ENCODE data around the gene CRTAC1.

The CRTAC1 gene, protein sequence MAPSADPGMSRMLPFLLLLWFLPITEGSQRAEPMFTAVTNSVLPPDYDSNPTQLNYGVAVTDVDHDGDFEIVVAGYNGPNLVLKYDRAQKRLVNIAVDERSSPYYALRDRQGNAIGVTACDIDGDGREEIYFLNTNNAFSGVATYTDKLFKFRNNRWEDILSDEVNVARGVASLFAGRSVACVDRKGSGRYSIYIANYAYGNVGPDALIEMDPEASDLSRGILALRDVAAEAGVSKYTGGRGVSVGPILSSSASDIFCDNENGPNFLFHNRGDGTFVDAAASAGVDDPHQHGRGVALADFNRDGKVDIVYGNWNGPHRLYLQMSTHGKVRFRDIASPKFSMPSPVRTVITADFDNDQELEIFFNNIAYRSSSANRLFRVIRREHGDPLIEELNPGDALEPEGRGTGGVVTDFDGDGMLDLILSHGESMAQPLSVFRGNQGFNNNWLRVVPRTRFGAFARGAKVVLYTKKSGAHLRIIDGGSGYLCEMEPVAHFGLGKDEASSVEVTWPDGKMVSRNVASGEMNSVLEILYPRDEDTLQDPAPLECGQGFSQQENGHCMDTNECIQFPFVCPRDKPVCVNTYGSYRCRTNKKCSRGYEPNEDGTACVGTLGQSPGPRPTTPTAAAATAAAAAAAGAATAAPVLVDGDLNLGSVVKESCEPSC

DNA sequence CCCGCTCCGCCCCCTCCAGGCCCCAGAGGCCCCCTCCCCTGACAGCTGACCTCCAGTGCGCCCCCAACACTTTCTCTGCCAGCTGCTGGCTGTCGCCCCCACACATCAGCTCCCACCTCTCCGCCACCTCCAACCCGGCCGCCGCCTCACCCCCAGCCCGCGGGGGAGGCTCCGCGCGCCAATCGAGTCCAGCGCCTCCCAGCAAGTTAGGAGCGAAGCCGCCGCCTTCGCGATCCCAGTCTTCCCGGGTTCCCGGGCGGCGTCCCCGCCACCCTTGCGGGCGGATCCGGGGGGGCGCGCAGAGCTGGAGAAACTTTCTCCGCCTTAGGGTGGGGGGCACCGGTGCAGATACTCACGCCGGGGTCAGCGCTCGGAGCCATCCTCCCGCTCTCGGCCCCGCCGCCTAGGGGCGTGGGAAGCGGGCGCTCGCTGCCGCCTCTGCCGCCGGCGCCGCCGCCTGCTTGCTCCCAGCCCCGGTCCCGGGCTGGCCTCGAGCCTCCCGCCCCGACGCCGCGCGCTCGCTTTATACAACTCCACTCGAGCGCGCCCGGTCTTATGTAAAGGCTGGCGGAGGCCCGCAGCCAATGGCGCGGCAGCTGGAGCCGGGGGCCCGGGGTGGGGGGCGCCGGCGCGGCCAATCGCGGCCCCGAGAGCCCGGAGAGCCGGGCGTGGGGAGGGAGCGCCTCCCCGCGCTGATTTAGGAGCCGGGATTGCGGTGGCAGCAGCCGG is at the start of gene CRTAC1:
CRTAC1 (minus strand) TSS at position 529 of the 729 bp plus-strand sequence; CDS start at position 380, 149 bp downstream.
- DNase-seq (ENCODE audit: low read depth) = no peak

DNA sequence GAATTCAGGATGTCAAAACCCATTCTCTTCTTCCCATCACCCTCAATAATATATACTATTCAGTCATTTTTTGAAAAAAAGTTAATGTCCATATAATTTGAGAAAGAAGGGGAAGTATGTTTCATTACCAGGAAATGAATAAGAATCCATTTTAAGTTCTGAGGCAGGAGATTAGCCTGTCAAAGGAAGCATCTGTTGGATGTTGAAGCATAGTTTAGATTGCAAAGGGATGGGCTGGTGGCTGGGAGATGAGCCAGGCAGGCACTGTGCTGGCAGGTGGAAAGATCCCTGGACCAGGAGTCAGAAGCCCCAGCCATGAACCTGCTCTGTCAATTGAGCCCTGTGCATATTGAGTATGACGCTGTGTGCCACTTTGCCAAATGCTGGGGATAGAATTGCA is 48.4 kb upstream of the CRTAC1 start:
- no peak for DNase-seq (ENCODE audit: low read depth)

DNA sequence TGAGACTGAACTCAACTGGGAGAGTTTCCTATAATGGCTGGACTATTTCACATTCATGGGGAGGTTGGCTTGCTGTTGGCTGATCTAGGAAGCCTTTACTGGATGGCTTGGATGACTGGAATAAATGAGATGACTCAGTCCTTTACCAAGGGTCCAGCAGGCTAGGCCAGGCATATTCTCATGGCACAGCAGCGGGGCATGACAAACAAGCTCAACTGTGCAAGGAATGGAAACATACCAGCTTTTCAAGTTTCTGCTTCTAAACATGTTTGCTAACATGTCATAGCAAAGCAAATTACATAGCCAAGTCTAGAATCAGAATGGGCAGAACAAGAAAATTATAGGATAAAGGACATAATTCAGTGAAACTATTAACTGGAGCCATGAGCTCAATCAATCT is 46.8 kb upstream of the CRTAC1 start:
- no peak for DNase-seq (ENCODE audit: low read depth)

DNA sequence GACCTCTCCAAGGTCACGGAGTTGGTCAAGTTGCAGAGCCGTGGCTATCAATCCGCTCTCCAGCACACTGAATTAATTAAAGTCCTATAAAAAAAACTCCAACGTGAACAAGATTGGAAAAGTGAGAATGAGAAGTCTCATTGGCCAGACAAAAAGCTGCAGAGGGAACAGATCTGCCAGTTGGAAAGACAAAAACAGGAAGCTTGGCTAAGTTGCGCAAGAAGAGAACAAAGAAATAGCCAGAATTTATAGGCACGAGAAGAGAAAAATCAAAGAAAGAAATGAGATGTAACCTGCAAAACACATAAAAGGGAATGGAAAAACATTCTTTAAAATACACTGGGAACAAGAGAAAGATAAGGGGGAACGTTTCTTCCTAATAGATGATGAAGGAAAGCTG is 45.7 kb upstream of the CRTAC1 start:
- DNase-seq (ENCODE audit: low read depth) = no peak

DNA sequence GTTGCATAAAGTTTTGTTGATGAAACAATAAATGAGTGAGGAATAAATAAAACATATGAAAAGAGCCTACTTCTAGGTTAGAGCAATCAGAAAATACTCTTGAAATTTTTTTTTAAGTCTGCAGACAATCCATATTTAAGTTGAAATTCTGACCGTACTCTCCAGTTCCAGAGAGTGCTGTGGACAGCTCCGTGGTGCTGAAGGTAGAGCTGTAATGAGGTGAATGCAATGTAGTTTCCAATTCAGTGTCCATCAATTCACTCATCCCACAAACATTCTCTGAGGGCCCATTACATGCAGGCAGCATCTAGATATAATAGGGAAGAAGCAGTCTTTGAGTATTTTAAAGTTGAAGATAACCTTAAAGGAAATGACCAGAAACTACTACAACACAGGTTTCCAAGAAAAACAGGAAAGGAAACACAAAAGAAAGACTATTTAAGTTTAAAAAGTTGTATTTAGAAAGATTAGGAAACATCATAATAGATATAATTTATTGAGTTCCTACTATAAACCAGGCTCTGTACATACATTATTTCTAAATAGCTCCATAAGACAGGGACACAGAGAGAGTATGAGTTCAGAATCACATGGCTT is 44.0 kb upstream of the CRTAC1 start:
- no peak for DNase-seq (ENCODE audit: low read depth)

DNA sequence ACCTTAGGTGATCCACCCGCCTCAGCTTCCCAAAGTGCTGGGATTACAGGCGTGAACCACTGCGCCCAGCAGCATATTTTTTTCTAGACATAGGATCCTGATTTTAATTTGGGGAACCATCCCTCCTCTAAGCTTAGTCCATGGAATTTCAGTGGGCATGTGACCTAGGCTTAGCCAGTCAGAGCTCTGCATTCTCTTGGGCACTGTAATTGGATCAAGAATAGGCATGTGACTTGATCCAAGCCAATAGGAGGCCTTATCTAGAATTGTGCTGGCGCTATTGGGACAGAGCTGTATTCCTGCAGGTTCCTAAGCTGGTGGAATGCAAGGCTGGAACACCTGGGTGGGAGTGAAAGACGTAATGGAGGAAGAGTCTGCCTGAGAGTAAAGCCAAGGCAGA is 36.7 kb upstream of the CRTAC1 start:
- DNase-seq (ENCODE audit: low read depth) = no peak

DNA sequence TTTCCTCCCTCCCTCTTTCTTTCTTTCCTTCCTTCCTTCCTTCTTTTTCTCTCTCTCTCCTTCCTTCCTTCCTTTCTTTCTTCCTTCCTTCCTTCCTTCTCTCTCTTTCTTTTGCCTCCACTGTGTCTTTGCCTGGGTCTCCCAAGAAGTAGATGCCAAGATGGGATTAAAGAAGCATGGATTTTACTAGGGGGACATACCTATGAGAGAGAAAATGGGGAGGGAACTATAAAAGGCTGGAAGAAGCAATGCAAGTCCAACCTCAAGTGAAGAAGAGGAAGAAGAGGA is 33.3 kb upstream of the CRTAC1 start:
- DNase-seq (ENCODE audit: low read depth) = no peak

DNA sequence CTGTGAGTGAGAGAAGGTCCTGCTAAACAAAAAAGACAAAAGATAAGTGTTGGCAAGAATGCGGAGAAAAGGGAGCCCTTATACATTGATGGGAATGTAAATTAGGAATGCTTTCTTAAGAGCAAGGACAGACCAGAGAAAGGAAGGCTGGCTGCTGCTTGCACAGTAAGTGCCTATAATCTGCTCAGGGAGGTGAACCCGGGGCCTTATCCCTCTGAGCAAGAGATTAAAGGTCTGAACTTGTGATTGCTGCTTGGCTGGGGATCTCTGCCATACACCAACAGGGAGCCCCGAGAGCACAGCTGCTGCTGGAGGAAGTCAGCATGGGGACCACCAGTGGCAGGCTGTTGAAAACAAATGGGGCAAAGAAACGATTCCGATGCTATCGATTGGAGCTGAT is 32.0 kb upstream of the CRTAC1 start:
- no peak for DNase-seq (ENCODE audit: low read depth)

DNA sequence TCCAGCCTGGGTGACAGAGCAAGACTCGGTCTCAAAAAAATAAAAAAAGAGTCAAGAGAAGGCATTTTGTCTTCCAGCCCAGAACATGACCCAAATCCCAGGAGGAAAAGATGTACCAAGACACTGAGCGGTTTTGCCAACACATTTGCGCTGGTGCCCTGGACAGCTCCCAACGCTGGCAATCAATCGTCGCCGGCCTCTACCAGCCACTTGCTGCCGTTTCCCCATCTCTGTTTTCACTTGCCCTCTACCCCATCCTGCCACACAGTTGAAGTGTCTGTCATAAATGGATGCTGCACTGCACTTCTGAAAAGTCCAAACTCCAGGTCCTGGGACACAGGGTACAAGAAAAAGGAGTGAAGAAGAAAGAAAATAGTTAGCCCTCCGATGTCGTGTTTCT is 29.7 kb upstream of the CRTAC1 start:
- no peak for DNase-seq (ENCODE audit: low read depth)

DNA sequence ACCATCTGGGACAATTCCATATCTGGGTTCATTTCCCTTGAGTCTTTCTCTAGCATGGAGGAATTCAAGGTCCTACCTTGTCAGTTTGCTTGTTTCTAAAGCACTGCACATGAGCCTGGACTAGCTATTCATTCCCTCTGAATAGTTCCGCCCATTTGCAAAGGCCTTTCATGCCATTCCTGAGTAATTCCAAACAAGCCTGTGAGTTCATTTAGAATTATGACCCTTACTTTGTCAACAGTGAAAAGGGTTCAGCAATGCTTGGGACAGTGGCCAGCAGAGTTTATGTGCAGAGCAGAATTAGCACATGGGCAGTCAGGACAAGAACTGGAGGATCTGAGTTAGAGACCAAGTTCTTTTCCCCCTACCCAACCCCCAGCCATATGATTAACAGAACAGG is 27.9 kb upstream of the CRTAC1 start:
- DNase-seq (ENCODE audit: low read depth) = no peak

DNA sequence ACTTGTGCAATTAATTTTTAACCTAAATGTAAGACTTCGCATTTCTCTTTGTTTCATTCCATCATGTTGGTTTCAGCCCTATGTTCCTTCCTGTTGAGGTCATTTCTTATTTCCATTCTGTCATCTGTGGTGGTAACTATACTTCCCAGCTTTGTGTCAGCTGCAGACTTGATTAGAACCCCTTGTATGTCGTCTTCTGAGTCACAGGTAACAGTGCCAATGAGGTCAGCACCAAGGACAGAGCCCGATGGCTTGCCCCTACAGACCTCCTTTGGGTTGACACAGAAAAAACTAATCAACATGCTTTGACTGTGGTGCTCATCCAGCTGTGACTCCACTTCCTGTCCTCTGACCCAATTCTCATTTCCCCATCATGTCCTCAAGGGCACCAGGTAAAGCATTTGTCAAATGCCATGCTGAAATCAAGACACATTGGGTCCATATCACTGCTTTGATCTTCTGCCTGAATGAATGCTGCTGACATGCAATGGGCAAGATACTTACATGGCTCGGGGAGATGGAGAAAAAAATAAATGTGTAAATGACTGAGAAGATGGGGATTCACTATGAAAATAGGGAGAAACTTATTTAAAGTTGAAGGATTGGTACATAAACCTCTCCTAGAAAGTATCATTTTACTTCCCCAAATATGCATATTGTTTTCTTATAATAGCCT is 25.6 kb upstream of the CRTAC1 start:
- no peak for DNase-seq (ENCODE audit: low read depth)

DNA sequence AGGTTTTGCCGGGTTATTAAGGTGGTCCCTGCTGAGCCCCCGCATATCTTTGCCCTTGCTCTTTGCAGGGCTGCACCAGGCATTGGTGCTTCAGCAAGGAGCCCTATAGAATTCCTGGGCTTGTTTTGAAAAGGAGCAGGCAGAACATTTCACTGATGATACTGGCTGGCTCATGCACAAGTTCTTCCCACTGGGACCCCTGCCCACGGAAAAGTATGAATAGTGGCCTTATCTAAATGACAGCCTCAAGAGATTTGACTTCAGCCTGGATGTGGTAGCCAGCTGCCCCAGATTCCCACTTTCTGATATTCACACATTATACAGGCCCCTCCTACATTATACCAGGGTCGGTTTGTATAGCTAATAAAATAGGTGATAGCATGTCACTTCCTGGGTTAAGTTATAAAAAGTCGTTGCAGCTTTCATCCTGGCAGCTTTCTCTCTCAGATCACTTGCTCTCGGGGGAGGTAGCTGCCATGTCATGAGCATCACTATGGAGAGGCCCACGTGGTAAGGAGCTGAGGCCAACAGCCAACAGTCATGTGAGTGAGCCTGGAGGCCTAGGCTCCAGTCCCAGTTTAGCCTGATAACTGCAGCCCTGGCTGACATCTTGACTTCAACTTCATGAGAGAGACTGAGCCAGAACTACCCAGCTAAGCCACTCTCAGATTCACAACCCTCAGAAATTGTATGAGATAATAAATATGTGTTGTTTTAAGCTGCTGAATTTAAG is 16.8 kb upstream of the CRTAC1 start:
- DNase-seq (ENCODE audit: low read depth) = no peak

DNA sequence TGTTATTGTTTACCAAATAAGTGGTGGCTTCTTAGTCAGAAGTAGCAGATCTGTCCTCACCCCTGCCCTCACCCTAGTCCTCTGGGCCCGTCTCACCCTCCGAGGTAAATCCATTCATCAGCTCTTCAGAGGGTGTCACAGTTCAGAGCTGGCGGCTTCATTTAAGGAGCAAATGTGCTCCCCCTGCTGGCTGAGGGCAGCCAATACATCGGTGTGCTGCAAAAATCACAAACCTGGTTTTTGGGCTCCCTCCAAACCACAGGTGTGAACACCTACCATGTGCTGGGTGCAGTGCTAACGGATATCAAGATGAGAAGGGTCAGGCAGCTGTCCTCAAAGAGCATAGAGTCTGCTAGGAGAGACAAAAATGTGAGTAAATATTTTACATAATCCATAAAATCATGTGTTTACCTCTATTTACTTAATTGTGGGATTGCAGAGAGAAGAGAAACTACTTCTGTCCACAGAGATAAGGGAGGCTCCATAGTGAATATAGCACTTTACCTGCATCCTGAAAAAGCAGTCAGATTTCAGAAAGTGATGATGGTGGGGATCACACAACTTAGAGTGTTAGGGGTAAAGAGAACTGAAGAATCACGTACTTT is 15.5 kb upstream of the CRTAC1 start:
- DNase-seq (ENCODE audit: low read depth) = peak; percentile 27

DNA sequence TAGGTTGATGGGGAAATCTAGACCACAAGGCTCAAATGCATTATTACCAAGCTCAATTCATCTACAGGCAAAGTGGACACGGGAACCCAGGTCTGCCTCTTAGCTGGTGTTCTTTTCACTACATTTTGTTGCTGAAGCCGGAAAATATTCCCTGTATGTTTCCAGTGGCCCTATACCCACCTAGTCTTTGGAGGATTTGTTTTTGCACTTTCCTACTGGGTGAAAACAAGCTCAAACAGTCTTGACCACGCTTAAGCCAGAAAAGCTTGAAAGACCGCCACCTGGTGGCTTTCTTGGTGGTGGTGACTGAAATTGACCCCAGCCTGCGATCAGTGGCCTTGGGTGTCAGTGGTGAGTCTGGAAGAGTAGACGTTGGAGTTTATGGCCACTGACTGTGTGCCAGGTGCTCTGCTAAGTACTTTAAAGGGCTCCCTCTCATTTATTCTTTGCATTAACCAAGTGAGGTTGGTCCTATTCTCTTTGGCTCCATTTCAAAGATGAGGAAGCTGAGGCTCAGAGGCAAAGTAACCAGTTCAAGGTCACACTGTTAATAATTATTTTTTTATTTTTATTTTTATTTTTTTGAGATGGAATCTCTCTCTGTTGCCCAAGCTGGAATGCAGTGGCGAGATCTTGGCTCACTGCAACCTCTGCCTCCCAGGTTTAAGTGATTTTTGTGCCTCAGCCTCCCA is 11.1 kb upstream of the CRTAC1 start:
- no peak for DNase-seq (ENCODE audit: low read depth)

DNA sequence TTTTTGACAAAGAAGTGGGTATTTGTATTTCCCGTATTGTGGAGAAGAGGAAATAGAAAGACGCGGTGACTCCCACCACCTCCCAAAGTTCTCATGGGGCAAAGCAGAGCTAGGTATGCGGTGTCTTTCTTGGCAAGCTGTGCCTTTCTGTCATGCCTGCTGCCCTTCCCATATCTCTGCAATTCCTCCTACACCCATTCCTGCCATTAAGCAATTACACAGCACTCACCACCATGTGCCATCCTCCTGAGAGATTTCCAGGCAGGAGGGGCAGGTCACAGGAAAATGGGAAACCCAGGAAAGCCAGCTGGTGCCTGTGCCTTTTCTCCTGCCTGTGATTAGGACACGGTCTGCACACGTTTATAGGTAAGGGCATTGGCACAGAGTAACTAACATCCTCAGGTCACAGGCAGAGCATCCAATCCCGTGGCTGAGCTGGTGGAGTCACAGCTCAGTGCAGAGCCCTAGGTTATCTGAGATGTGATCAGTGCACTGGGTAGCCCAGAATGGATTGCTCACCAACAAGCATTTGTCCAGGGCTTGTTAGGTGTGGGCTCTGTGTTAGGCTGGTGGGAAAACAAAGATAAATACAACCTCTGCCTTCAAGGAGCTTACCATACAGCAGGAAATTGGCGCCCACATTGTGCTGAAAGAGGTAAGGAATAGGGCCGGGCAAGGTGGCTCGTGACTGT is 9.4 kb upstream of the CRTAC1 start:
- DNase-seq (ENCODE audit: low read depth) = no peak

DNA sequence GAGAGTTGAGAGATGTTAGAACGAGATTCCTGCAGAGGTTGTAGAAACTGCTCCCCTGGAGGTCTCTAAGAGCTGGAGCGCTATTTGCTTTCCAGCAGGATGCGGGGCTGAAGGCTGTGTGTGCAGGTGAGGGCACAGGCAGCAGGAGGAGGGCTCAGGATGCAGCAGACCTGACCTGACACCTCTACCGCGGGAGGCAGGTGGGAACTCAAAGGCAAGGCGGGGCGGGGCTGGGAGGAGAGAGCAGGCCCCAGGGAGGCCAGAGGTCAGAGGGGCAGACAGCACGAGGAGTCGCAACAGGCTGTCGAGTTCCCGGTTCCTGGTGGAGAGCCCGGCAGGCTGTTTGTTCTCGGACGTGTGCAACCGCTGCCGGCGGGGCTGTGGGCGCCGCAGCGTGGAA is 7.9 kb upstream of the CRTAC1 start:
- DNase-seq (ENCODE audit: low read depth) = no peak

DNA sequence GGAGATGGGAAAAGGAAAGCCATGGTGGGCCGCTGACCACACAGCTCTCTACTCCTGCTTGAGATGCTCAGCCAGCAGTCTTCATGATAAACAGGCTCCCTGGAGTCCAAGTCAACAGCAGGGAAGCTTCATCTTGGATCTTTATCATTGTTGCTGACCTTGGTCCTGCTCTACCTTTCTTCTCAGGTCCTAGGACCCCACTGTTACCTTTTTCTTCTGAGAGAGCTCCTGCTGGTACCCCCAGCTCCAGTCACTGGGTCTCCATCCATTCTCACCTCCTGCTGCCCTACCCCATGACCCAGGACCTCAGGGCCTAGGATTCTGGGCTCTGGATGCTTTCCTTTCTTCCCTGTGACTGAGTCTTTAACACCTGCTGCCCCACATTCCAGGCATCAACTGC is 5.2 kb upstream of the CRTAC1 start:
- DNase-seq (ENCODE audit: low read depth) = no peak

DNA sequence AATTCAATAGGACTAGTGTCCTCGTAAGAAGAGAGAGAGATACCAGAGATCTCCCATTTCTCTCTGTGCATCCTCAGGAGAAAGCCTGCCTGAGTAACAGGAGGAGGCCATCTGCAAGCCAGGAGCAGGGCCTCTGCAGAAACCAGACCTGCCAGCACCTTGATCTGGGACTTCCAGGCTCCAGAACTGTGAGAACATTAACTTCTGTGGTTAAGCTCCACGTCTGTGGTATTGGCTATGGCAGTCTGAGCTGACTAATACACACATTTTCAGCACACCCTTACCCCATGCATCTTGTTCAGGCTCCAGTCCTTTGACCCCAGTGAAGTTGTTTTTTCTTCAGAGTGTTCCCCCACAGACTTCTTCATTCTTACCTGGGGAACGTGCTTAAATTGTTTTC is 3.1 kb upstream of the CRTAC1 start:
- DNase-seq (ENCODE audit: low read depth) = no peak

DNA sequence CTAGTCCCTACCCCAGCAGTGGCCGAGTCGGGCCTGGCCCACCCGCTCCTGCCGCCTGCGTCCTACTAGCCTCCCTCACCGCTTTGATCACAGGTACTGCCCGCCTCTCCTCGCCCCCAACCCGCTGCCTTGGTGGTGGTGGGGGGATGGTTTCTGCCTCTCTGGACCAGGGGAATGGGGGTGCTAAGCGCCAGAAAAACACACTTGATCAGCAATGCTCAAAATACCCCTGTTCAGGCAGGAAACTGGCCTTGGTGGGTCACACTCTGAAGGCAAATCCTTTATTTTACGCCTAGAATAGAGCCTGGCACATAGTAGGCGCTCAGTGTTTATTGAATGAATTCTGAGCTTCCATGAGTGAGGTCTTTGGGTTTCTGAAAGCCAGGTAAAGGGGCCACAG is 1.0 kb upstream of the CRTAC1 start:
- no peak for DNase-seq (ENCODE audit: low read depth)

DNA sequence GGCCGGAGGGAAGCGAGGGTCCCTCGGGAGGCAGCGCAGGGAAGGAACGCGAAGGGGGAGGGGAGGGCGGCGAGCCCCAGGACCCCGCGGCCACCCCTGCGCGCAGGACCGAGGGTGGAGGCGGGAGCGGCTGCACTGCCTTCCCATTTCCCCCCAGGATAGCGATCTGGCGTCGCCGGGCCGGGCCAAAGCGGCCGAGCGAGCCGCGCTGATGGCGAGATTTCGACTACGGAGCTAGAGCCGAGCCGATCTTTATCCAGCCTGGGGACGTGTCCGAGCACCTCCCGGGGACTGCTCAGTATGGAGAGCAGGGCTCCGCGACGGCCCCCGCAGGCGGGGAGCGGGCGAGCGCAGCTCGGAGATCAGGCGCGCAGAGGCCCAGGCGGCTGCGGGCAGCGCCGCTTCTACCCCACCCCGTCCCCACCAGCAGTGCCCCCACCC is 590 bp upstream of the CRTAC1 start:
- no peak for DNase-seq (ENCODE audit: low read depth)

Data from stimulated activated CD8-positive, alpha-beta memory T cell treated with anti-CD3 and anti-CD28 coated beads, Interleukin-12 subunit alpha, Interleukin-12 subunit beta, amount 100 ng/mL, for 4 hours (primary cell).